ENCODE results near the gene NHERF2.

NHERF2 gene

GRCh38 chr16:1991135-1991551, 35.6 kb upstream of the NHERF2 start:
- DNase-seq, result no peak

- no peak for DNase-seq
These were observed 35.1 kb upstream of the NHERF2 start for GRCh38 chr16:1991588-1991947.

GRCh38 chr16:1991948-1992703, 34.6 kb upstream of the NHERF2 start:
- peak; percentile 50 for DNase-seq

GRCh38 chr16:1992704-1993317, 33.9 kb upstream of the NHERF2 start:
- DNase-seq, result no peak

- DNase-seq, result peak; percentile 46
These were observed 33.0 kb upstream of the NHERF2 start for GRCh38 chr16:1993731-1994131.

GRCh38 chr16:1997494-1998359, 29.0 kb upstream of the NHERF2 start:
- no peak for DNase-seq

GRCh38 chr16:1998360-1998835, 28.3 kb upstream of the NHERF2 start:
- no peak for DNase-seq

GRCh38 chr16:1998852-1999801, 27.6 kb upstream of the NHERF2 start:
- no peak for DNase-seq

- no peak for DNase-seq
These were observed 26.7 kb upstream of the NHERF2 start for GRCh38 chr16:1999866-2000514.

- no peak for DNase-seq
These were observed 25.7 kb upstream of the NHERF2 start for GRCh38 chr16:2001035-2001434.

- no peak for DNase-seq
These were observed 25.0 kb upstream of the NHERF2 start for GRCh38 chr16:2001456-2002355.

GRCh38 chr16:2002406-2003230, 24.1 kb upstream of the NHERF2 start:
- no peak for DNase-seq

GRCh38 chr16:2003231-2003826, 23.4 kb upstream of the NHERF2 start:
- no peak for DNase-seq

GRCh38 chr16:2003827-2004641, 22.7 kb upstream of the NHERF2 start:
- DNase-seq, result peak; percentile 86

- no peak for DNase-seq
These were observed 21.7 kb upstream of the NHERF2 start for GRCh38 chr16:2004795-2005517.

- no peak for DNase-seq
These were observed 21.1 kb upstream of the NHERF2 start for GRCh38 chr16:2005646-2006045.

- DNase-seq, result no peak
These were observed 20.4 kb upstream of the NHERF2 start for GRCh38 chr16:2006317-2006716.
